Heart left ventricle (tissue), 16 donors: ENCODE results near the gene LY6G5C. TPM values are rescaled to one million over a fixed set of nuclear protein-coding genes. Genes with fewer than 3 reads are reported as not detected.

Experiments used
- ATAC-seq, 4 donors: fragments of 200-7000 bp; cut with Tn5 transposase; one replicate each; pipeline ENCODE4 v1.9.1; 2020 to 2022; ENCODE audit warnings: moderate library complexity in 4 of 4, mild to moderate bottlenecking in 3 of 4, moderate number of reproducible peaks in 1 of 4
- DNase-seq, 5 donors: peaks; one replicate each; pipeline ENCODE4 v3.0.0-alpha.2; 2020
- H3K27ac ChIP-seq, 12 donors: fragments of 200-600 bp; sonication (generic) in 4 of 12; one replicate each; pipeline versions ENCODE4 v1.5.0 to v1.8.0; 2016 to 2022; ENCODE audit warnings: mild to moderate bottlenecking in 2 of 12
- H3K27me3 ChIP-seq, 9 donors: fragments of 200-600 bp; sonication (generic) in 2 of 9; one replicate each; pipeline versions ENCODE4 v1.5.1 to v1.8.0; 2016 to 2022; ENCODE audit warnings: mild to moderate bottlenecking in 3 of 9
- H3K36me3 ChIP-seq, 9 donors: fragments of 200-600 bp; sonication (generic) in 2 of 9; one replicate each; pipeline versions ENCODE4 v1.5.0 to v1.8.0; 2018 to 2022; ENCODE audit warnings: mild to moderate bottlenecking in 2 of 9
- H3K4me1 ChIP-seq, 12 donors: fragments of 200-600 bp; sonication (generic) in 4 of 12; one replicate each; pipeline versions ENCODE4 v1.5.0 to v1.8.0; 2016 to 2022; ENCODE audit warnings: mild to moderate bottlenecking in 3 of 12
- H3K4me3 ChIP-seq, 12 donors: fragments of 200-600 bp; sonication (generic) in 4 of 12; one replicate each; pipeline versions ENCODE4 v1.5.0 to v1.8.0; 2017 to 2022; ENCODE audit warnings: mild to moderate bottlenecking in 9 of 12, moderate library complexity in 4 of 12
- H3K9me3 ChIP-seq, 12 donors: fragments of 200-600 bp; sonication (generic) in 4 of 12; one replicate each; pipeline versions ENCODE4 v1.5.0 to v1.8.0; 2016 to 2022; ENCODE audit warnings: mild to moderate bottlenecking in 1 of 12
- CTCF ChIP-seq, 12 donors: fragments of 200-600 bp; sonication (generic) in 4 of 12; IDR thresholded peaks; one replicate each; pipeline versions ENCODE4 v1.5.0 to v1.8.0; 2018 to 2022; ENCODE audit warnings: antibody characterized with exemption in 12 of 12, mild to moderate bottlenecking in 5 of 12
- POLR2A ChIP-seq, 2 donors: fragments of 450-650 bp; IDR thresholded peaks; one replicate each; pipeline ENCODE4 v1.6.1; 2017; ENCODE audit warnings: antibody characterized with exemption in 2 of 2, mild to moderate bottlenecking in 2 of 2, moderate library complexity in 2 of 2
- WGBS, 4 donors: extraction: QIAGEN DNeasy Blood & Tissue Kit in 2 of 4; methylation state at CpG; one replicate each; pipeline versions ENCODE4 v1.1.5 to v1.1.7; 2013 to 2018; 5-methylcytosine and 5-hydroxymethylcytosine counted together
- intact Hi-C, 10 donors: fragments of 100-400 bp; cut with DNase I; formaldehyde crosslinking; loops; one replicate each; pipeline versions ENCODE4 v1.11.1 to v1.14.2; 2022
- polyA plus RNA-seq, 2 donors: library from polyadenylated mRNA; stranded (reverse); fragments of 200-250 nt; gene quantifications; one replicate each; pipeline ENCODE4 v1.2.3, GENCODE V29; 2013
- total RNA-seq, 9 donors: library from RNA; depleted of rRNA in 2 of 9; stranded (reverse); fragments of >200 nt in 2 of 9; fragmentation: NEBNext Ultra II Directional in 3 of 9; extraction: Animal tissue kit (Norgen Biotek cat#: 25700) in 3 of 9; gene quantifications; one replicate each; pipeline versions ENCODE4 v1.1.0 to v1.2.4, GENCODE V29; 2016 to 2023
- donor health status: ischemic (EF 13 %, LVEDD 7.1; RV severe dilation, severe dysfunction).
- donor health status: healthy with polysubstance abuse.
- donor health status: DM: no; HTN: yes; CAD: no.
- donor health status: DM: no; HTN: no; CAD: no.
- donor health status: ischemic (EF 25% LVEDD 6.9; RV normal size, moderate dysfunction).
- donor health status: ischemic (EF 25% LVEDD 5.7; RV mildly dilated, moderate dysfunction).
- donor health status: healthy.
- donor health status: DM: yes; HTN: yes; CAD: no.
- donor health status: ischemic (EF 35%, LVEDD 5.7; RV mildly dilated, moderate dysfunction).
- donor health status: nonischemic (EF 11% LVEDD 7.7; RV severe dilation, severe dysfunction).
- donor health status: DM: yes; HTN: yes; CAD: no.
- donor health status: PGD.
- donor health status: ischemic (EF 29% LVEDD 5.4; RV normal size, mild dysfunction).
- donor health status: nonischemic (EF 23%, LVEDD 6.1; RV moderate dilation, normal function).

Gene LY6G5C
- total and polyA plus RNA-seq, 11 donors: 1.3 to 3.1 (median 2.2) TPM

- H3K4me1 ChIP-seq: peaks cover 3 to 38% (median 21%) of the 10 kb centered on the region in 12 donors
- TF ChIP-seq POLR2A (IDR thresholded peaks at IDR 0.05) (no peak), CTCF (IDR thresholded peaks at IDR 0.05) (no peak)
- intact Hi-C loops: loop anchor here in 4 of 10 donors (2.0 to 5.0 kb wide), 3 partner anchors 27 to 130 kb away; partner anchors contain the start of genes DDAH2 (in 2 of the 4) and CLIC1 (in 1 of the 4)
- WGBS, 4 donors: 16 to 21% (median 18%) methylated on average over 7 of the region's 7 CpGs
- ATAC-seq: peak in 1 of 4 donors; percentile 8
- H3K27ac ChIP-seq: peak overlapping the region; percentile 90 to 100 (median 98)
- peak in 4 of 5 donors; percentile 39 to 65 (median 56) for DNase-seq
- H3K4me3 ChIP-seq: peak overlapping the region; percentile 58 to 99 (median 78)
- H3K36me3 ChIP-seq: peaks cover 0 to 43% (median 37%) of the 10 kb centered on the region in 9 donors
- no peaks in the 10 kb centered on the region for H3K27me3 ChIP-seq
- H3K9me3 ChIP-seq: no peaks in the 10 kb centered on the region
These were observed 21.0 kb upstream of the LY6G5C start for GRCh38 chr6:31701666-31702404.

GRCh38 chr6:31700740-31701401, 20.0 kb upstream of the LY6G5C start:
- WGBS, 4 donors: 88 to 92% (median 89%) methylated on average over 5 of the region's 5 CpGs
- Histone ChIP-seq H3K27me3 (no peaks in the 10 kb centered on the region), H3K9me3 (no peaks in the 10 kb centered on the region), H3K4me1 (peaks cover 3 to 38% (median 21%) of the 10 kb centered on the region in 12 donors), H3K27ac (no peak overlapping the region), H3K36me3 (peaks cover 0 to 53% (median 46%) of the 10 kb centered on the region in 9 donors), H3K4me3 (peak overlapping the region in 3 of 12 donors; percentile 74 to 99 (median 80))
- no peak for TF ChIP-seq CTCF (IDR thresholded peaks at IDR 0.05)
- TF ChIP-seq POLR2A (IDR thresholded peaks at IDR 0.05): no peak
- DNase-seq (no peak), ATAC-seq (no peak)
- intact Hi-C loops: loop anchor here in 2 of 10 donors (5.0 kb wide), 2 partner anchors 36 to 131 kb away; partner anchors contain the start of gene CLIC1 (in 1 of the 2)

GRCh38 chr6:31697555-31697954, 16.7 kb upstream of the LY6G5C start:
- Histone ChIP-seq H3K36me3 (peaks cover 0 to 86% (median 80%) of the 10 kb centered on the region in 9 donors), H3K4me3 (no peak overlapping the region), H3K9me3 (no peaks in the 10 kb centered on the region), H3K4me1 (peaks cover 3 to 33% (median 16%) of the 10 kb centered on the region in 12 donors), H3K27me3 (no peaks in the 10 kb centered on the region), H3K27ac (no peak overlapping the region)
- no peak for DNase-seq
- ATAC-seq: no peak
- intact Hi-C loops: no loop called here
- WGBS, 4 donors: 44 to 58% (median 47%) methylated on average over 3 of the region's 3 CpGs
- TF ChIP-seq POLR2A (IDR thresholded peaks at IDR 0.05): no peak
- TF ChIP-seq CTCF (IDR thresholded peaks at IDR 0.05): no peak

- H3K27ac ChIP-seq: no peak overlapping the region
- no peak for DNase-seq
- H3K4me3 ChIP-seq: no peak overlapping the region
- ATAC-seq: no peak
- TF ChIP-seq POLR2A (IDR thresholded peaks at IDR 0.05) (no peak), CTCF (IDR thresholded peaks at IDR 0.05) (no peak)
- H3K4me1 ChIP-seq: peaks cover 0 to 11% (median 0%) of the 10 kb centered on the region in 12 donors
- intact Hi-C loops: no loop called here
- no peaks in the 10 kb centered on the region for H3K9me3 ChIP-seq
- H3K27me3 ChIP-seq: no peaks in the 10 kb centered on the region
- peaks cover 0 to 100% (median 96%) of the 10 kb centered on the region in 9 donors for H3K36me3 ChIP-seq
- WGBS, 4 donors: 90 to 92% (median 91%) methylated on average over 6 of the region's 6 CpGs
These were observed 12.7 kb upstream of the LY6G5C start for GRCh38 chr6:31693535-31693934.
